K562 (cell line): ENCODE measurements around the gene RPS6KA4. TPM values are rescaled to one million over a fixed set of nuclear protein-coding genes. Genes with fewer than 3 reads are reported as not detected.

Source experiments
- ATAC-seq: fragments of 200-7000 bp; cut with Tn5 transposase; 3 replicates; pipeline ENCODE4 v1.9.1; 2020; ENCODE audit warnings: moderate library complexity
- BruUV-seq: library from RNA; stranded (reverse); fragments of 400-500 nt; replicated peaks from 2 replicates; lab custom pipeline; 2021; lab: Mats Ljungman, UMichigan
- CTCF ChIA-PET: fragments of 300-600 bp; formaldehyde crosslinking; extraction: SDS; loops from one replicate; lab custom pipeline; 2021; ENCODE audit warnings: low intra/inter-chr PET ratio; lab: Yijun Ruan, JAX
- POLR2A ChIA-PET: fragments of 300-600, 350-650 bp; sonication (Branson Sonifier 250); formaldehyde crosslinking; extraction: SDS; loops from one replicate; lab custom pipeline; 2021; ENCODE audit warnings: antibody characterized with exemption, inconsistent platforms; lab: Yijun Ruan, JAX
- DNase-seq, 4 experiments: peaks; one replicate each; pipeline versions ENCODE4 v3.0.0 to v3.0.0-alpha.2; 2011 to 2018; ENCODE audit warnings: low spot score in 3 of 4, mixed read lengths in 3 of 4; ENCODE audit errors: extremely low read depth in 1 of 4
- FAIRE-seq: peaks from 2 replicates; lab custom pipeline; 2011; peaks lifted over from hg19 to GRCh38; lab: Jason Lieb, UNC
- H2AFZ ChIP-seq: 2 replicates; pipeline ENCODE4 v1.6.0; 2011; ENCODE audit warnings: low read depth, low read length, control low read depth, inconsistent platforms
- H3K27ac ChIP-seq: fragments of 200-600 bp; 3 replicates; pipeline ENCODE4 v1.8.0; 2011; ENCODE audit warnings: low read depth, mild to moderate bottlenecking, control low read depth, inconsistent platforms, low read length, moderate library complexity, mixed read lengths; ENCODE audit errors: extremely low read depth
- H3K27me3 ChIP-seq, 2 experiments: fragments of 300-600 bp in 1 of 2; 2 replicates in 1 of 2; 3 replicates in 1 of 2; pipeline versions ENCODE4 v1.6.0 to v1.8.0; 2011; ENCODE audit warnings: inconsistent platforms in 2 of 2, low read length in 2 of 2, mild to moderate bottlenecking in 1 of 2, mixed read lengths in 1 of 2, moderate library complexity in 1 of 2; ENCODE audit not compliant: control insufficient read depth in 2 of 2, insufficient read depth in 2 of 2
- H3K36me3 ChIP-seq: fragments of 300-600 bp; 3 replicates; pipeline ENCODE4 v1.8.0; 2011; ENCODE audit warnings: mild to moderate bottlenecking, low read length, inconsistent platforms; ENCODE audit not compliant: control insufficient read depth, insufficient read depth
- H3K4me1 ChIP-seq, 2 experiments: fragments of 200-600 bp in 1 of 2; replicated peaks in 1 of 2; 2 replicates in 1 of 2; 3 replicates in 1 of 2; pipeline versions ENCODE4 v1.5.1 to v1.8.0; 2011; ENCODE audit warnings: inconsistent platforms in 2 of 2, low read length in 2 of 2, mild to moderate bottlenecking in 1 of 2, mixed read lengths in 1 of 2, moderate library complexity in 1 of 2; ENCODE audit not compliant: control insufficient read depth in 2 of 2, insufficient read depth in 2 of 2
- H3K4me2 ChIP-seq: 2 replicates; pipeline ENCODE4 v1.6.1; 2011; ENCODE audit warnings: low read length, control low read depth, inconsistent platforms, mixed read lengths; ENCODE audit not compliant: insufficient read depth
- H3K4me3 ChIP-seq: fragments of 200-600 bp; sonication (generic), shearing (Covaris generic); 2 replicates; pipeline ENCODE4 v1.5.1; 2016; ENCODE audit warnings: control low read depth, inconsistent platforms
- H3K79me2 ChIP-seq: fragments of 200-600 bp; 3 replicates; pipeline ENCODE4 v1.8.0; 2011; ENCODE audit warnings: low read length, inconsistent platforms; ENCODE audit not compliant: control insufficient read depth, insufficient read depth
- H3K9ac ChIP-seq, 2 experiments: 2 replicates each; pipeline versions ENCODE4 v1.6.0 to v1.6.1; 2011; ENCODE audit warnings: low read depth in 2 of 2, low read length in 2 of 2, control low read depth in 1 of 2, inconsistent platforms in 1 of 2, mild to moderate bottlenecking in 1 of 2, mixed read lengths in 1 of 2; ENCODE audit not compliant: insufficient read depth in 1 of 2
- H3K9me1 ChIP-seq: one replicate; pipeline ENCODE4 v1.6.0; 2011; ENCODE audit warnings: inconsistent platforms, mild to moderate bottlenecking, low read length, moderate library complexity; ENCODE audit not compliant: control insufficient read depth, insufficient read depth
- H3K9me3 ChIP-seq: replicated peaks from 2 replicates; pipeline ENCODE4 v1.5.1; 2011; ENCODE audit warnings: low read depth, low read length, inconsistent platforms; ENCODE audit not compliant: control insufficient read depth, insufficient read depth
- H4K20me1 ChIP-seq: replicated peaks from 2 replicates; pipeline ENCODE4 v1.6.1; 2011; ENCODE audit warnings: low read length, inconsistent platforms, mixed read lengths; ENCODE audit not compliant: control insufficient read depth, insufficient read depth
- ARHGAP35 ChIP-seq: fragments of 450-650 bp; IDR thresholded peaks from 2 replicates; pipeline ENCODE4 v1.6.1; 2018; ENCODE audit not compliant: partially characterized antibody
- CHD4 ChIP-seq: fragments of 200-600 bp; sonication (generic); IDR thresholded peaks from 3 replicates; pipeline ENCODE4 v1.6.1; 2012; ENCODE audit warnings: low read depth, mild to moderate bottlenecking, mixed read lengths, low read length, inconsistent platforms; ENCODE audit not compliant: insufficient read depth, insufficient replicate concordance, poor library complexity, severe bottlenecking
- CREB3 ChIP-seq: fragments of 450-650 bp; conservative IDR thresholded peaks from 2 replicates; pipeline ENCODE4 v1.6.1; 2016; ENCODE audit warnings: missing genetic modification characterization, low read depth, mild to moderate bottlenecking, missing compliant biosample characterization, moderate library complexity
- E2F4 ChIP-seq: sonication (generic); formaldehyde crosslinking; IDR thresholded peaks from 2 replicates; pipeline ENCODE4 v1.8.0; 2022; ENCODE audit warnings: mild to moderate bottlenecking, low read depth, missing genetic modification reagents
- ESRRA ChIP-seq: fragments of 450-650 bp; IDR thresholded peaks from 2 replicates; pipeline ENCODE4 v1.6.1; 2014; ENCODE audit warnings: low read depth, mild to moderate bottlenecking, moderate library complexity, borderline replicate concordance
- MLLT1 ChIP-seq, 2 experiments: fragments of 450-650 bp; IDR thresholded peaks; 2 replicates each; pipeline ENCODE4 v1.6.1; 2016
- NFXL1 ChIP-seq: fragments of 450-650 bp; formaldehyde crosslinking; IDR thresholded peaks from 2 replicates; pipeline ENCODE4 v1.4.0; 2021; ENCODE audit warnings: mild to moderate bottlenecking
- RBFOX2 ChIP-seq: fragments of 200-400 bp; formaldehyde crosslinking; IDR thresholded peaks from 2 replicates; pipeline ENCODE4 v1.6.1; 2017; ENCODE audit warnings: low read depth, mild to moderate bottlenecking, low read length, moderate library complexity
- RBM17 ChIP-seq: fragments of 200-400 bp; formaldehyde crosslinking; IDR thresholded peaks from 2 replicates; pipeline ENCODE4 v1.6.1; 2017; ENCODE audit warnings: low read depth, mild to moderate bottlenecking, low read length, borderline replicate concordance
- RBM22 ChIP-seq: fragments of 200-400 bp; formaldehyde crosslinking; IDR thresholded peaks from 2 replicates; pipeline ENCODE4 v1.6.1; 2018; ENCODE audit warnings: low read length, low read depth; ENCODE audit not compliant: poor library complexity, severe bottlenecking
- RBM34 ChIP-seq: fragments of 200-400 bp; formaldehyde crosslinking; IDR thresholded peaks from 2 replicates; pipeline ENCODE4 v1.6.1; 2018; ENCODE audit warnings: low read length, borderline replicate concordance; ENCODE audit not compliant: insufficient read depth
- SMAD4 ChIP-seq: fragments of 250-450 bp; sonication (Bioruptor Pico); conservative IDR thresholded peaks from 2 replicates; pipeline ENCODE4 v1.8.0; 2021; ENCODE audit warnings: inconsistent platforms, mild to moderate bottlenecking, moderate library complexity
- U2AF1 ChIP-seq: fragments of 200-400 bp; formaldehyde crosslinking; optimal IDR thresholded peaks from 2 replicates; pipeline ENCODE3; 2017; ENCODE audit warnings: mild to moderate bottlenecking, low read depth, low read length, moderate library complexity
- YY1 ChIP-seq, 3 experiments: IDR thresholded peaks; 2 replicates each; pipeline ENCODE4 v1.6.1; 2011; ENCODE audit warnings: low read length in 2 of 3, mild to moderate bottlenecking in 2 of 3, moderate library complexity in 2 of 3, borderline replicate concordance in 1 of 3, control low read depth in 1 of 3, low read depth in 1 of 3; ENCODE audit not compliant: insufficient read depth in 3 of 3, insufficient replicate concordance in 2 of 3, control insufficient read depth in 1 of 3, insufficient read length in 1 of 3; ENCODE audit errors: extremely low read depth in 1 of 3
- ZBTB17 ChIP-seq: fragments of 450-650 bp; formaldehyde crosslinking; IDR thresholded peaks from 2 replicates; pipeline ENCODE4 v1.4.0; 2020; ENCODE audit warnings: mild to moderate bottlenecking
- ZNF263 ChIP-seq: sonication (generic); formaldehyde crosslinking; IDR thresholded peaks from 2 replicates; pipeline ENCODE4 v1.8.0; 2022; ENCODE audit warnings: mild to moderate bottlenecking, missing genetic modification reagents, borderline replicate concordance
- ZNF408 ChIP-seq: fragments of 250-450 bp; sonication (Bioruptor Pico); IDR thresholded peaks from 2 replicates; pipeline ENCODE4 v1.4.0; 2020; ENCODE audit warnings: low read depth, mild to moderate bottlenecking, moderate library complexity
- WGBS: fragments of 100-300 bp; shearing (Covaris generic); methylation state at CpG from one replicate; pipeline ENCODE4 v1.1.6; 2016; ENCODE audit warnings: low coverage, mixed read lengths; ENCODE audit not compliant: insufficient coverage; ENCODE audit errors: missing lambda C conversion rate; 5-methylcytosine and 5-hydroxymethylcytosine counted together
- in situ Hi-C: fragments of 300-500 bp; cut with MboI; formaldehyde crosslinking; loops from 4 replicates; pipeline ENCODE4 v1.15.0; 2018; ENCODE audit warnings: inconsistent platforms, mixed read lengths
- intact Hi-C: fragments of 100-400 bp; cut with micrococcal nuclease; formaldehyde crosslinking; loops from 2 replicates; pipeline ENCODE4 v1.14.2; 2022
- polyA plus RNA-seq, 8 experiments: library from polyadenylated mRNA; depleted of rRNA in 4 of 8; stranded (reverse) in 5 of 8; unstranded in 3 of 8; fragments of >200 nt; fragmentation: Nextera tagmentation in 2 of 8; fragmentation: Illumina TruSeq in 1 of 8; extraction: Ambion mirVana in 2 of 8; extraction: Trizol in 1 of 8; gene quantifications; 2 replicates each; pipeline versions ENCODE4 v1.2.1 to v1.2.3, GENCODE V29; 2011 to 2014; ENCODE audit warnings: inconsistent platforms in 1 of 8, missing spikeins in 1 of 8
- total RNA-seq, 7 experiments: library from RNA; depleted of rRNA in 6 of 7; stranded (reverse); fragments of >200 nt in 6 of 7; fragmentation: Illumina TruSeq in 2 of 7; extraction: Trizol in 2 of 7; gene quantifications; 2 replicates each; pipeline versions ENCODE4 v1.2.1 to v1.2.3, GENCODE V29; 2011 to 2021; ENCODE audit warnings: low replicate concordance in 1 of 7

Gene RPS6KA4
- total and polyA plus RNA-seq, 9 of the 15 experiments (the other 6 are each of a cell fraction or from before 2014, with no cell fraction given) = 0.15 to 23.8 (median 9.8) TPM

- no peak for TF ChIP-seq ZBTB17 (CRISPR knock-in tag)
- TF ChIP-seq ZNF408 (CRISPR knock-in tag) = no peak
- no peak for TF ChIP-seq CHD4
- TF ChIP-seq MLLT1 (IDR thresholded peaks at IDR 0.05) = no peak
- no peak for TF ChIP-seq CREB3 (tag)
- no peak for TF ChIP-seq RBM17
- TF ChIP-seq RBM22 = no peak
- TF ChIP-seq ARHGAP35 = no peak
- no peak for TF ChIP-seq U2AF1
- TF ChIP-seq ESRRA = no peak
- TF ChIP-seq RBFOX2 = no peak
- TF ChIP-seq ZNF263 (CRISPR knock-in tag) = no peak
- no peak for TF ChIP-seq YY1 (IDR thresholded peaks at IDR 0.05; ENCODE audit: borderline replicate concordance in 1 of 3, control insufficient read depth in 1 of 3, extremely low read depth in 1 of 3, insufficient read depth in 3 of 3, insufficient read length in 1 of 3, insufficient replicate concordance in 2 of 3, low read depth in 1 of 3, low read length in 2 of 3)
- TF ChIP-seq SMAD4 (CRISPR knock-in tag) = no peak
- no peak for TF ChIP-seq NFXL1 (CRISPR knock-in tag)
- no peak for TF ChIP-seq RBM34
- TF ChIP-seq E2F4 (CRISPR knock-in tag) = no peak
- ATAC-seq (no peak), DNase-seq (no peak), FAIRE-seq (no peak)
- no peak overlapping the region for H3K4me3 ChIP-seq
- no peaks in the 10 kb centered on the region for H3K79me2 ChIP-seq
- no peak overlapping the region for H3K9ac ChIP-seq
- BruUV-seq = no TSS peak
- H2AFZ ChIP-seq = no peak overlapping the region
- 52% methylated on average over 7 of the region's 7 CpGs for WGBS
- H3K9me1 ChIP-seq = no peaks in the 10 kb centered on the region
- H3K9me3 ChIP-seq = peaks cover 8% of the 10 kb centered on the region
- in situ Hi-C loops = no loop called here
- H4K20me1 ChIP-seq = no peaks in the 10 kb centered on the region
- no peaks in the 10 kb centered on the region for H3K36me3 ChIP-seq
- intact Hi-C loops = no loop called here
- CTCF ChIA-PET = no interaction called here
- no peak overlapping the region for H3K4me2 ChIP-seq
- peaks cover 4 to 20% of the 10 kb centered on the region in 2 experiments for H3K27me3 ChIP-seq
- H3K27ac ChIP-seq = no peak overlapping the region
- POLR2A ChIA-PET = interaction anchor here (0.6 kb wide), 1 partner anchor 12 kb away, joined by 3 read pairs; no protein-coding TSS in a partner anchor
- peaks cover 0 to 11% of the 10 kb centered on the region in 2 experiments; a peak in 2 of 5 replicates for H3K4me1 ChIP-seq
These were observed 17.1 kb downstream of the RPS6KA4 start for GRCh38 chr11:64376071-64376470.
